IMR-90 (cell line): Measurements from ENCODE around the gene MRPL23. TPM values are rescaled to one million over a fixed set of nuclear protein-coding genes. Genes with fewer than 3 reads are reported as not detected.

Experiments
- ATAC-seq: fragments of 200-7000 bp; cut with Tn5 transposase; 2 replicates; pipeline ENCODE4 v1.9.1; 2020; ENCODE audit warnings: low read depth, mild to moderate bottlenecking, moderate library complexity
- BruUV-seq: library from RNA; stranded (reverse); fragments of 400-500 nt; replicated peaks from 2 replicates; lab custom pipeline; 2021; lab: Mats Ljungman, UMichigan
- CTCF ChIA-PET: fragments of 300-600 bp; formaldehyde crosslinking; extraction: SDS; loops from one replicate; lab custom pipeline; 2021; ENCODE audit warnings: antibody characterized with exemption; lab: Yijun Ruan, JAX
- POLR2A ChIA-PET: fragments of 300-600 bp; sonication (Branson Sonifier 250); formaldehyde crosslinking; loops from one replicate; lab custom pipeline; 2022; ENCODE audit warnings: antibody characterized with exemption; ENCODE audit not compliant: unreplicated experiment; lab: Charles Lee
- DNase-seq: peaks from one replicate; pipeline ENCODE4 v3.0.0; 2013
- H2AFZ ChIP-seq: replicated peaks from 2 replicates; pipeline ENCODE3; 2013; ENCODE audit warnings: low read length, mild to moderate bottlenecking; ENCODE audit not compliant: poor library complexity
- H2AK5ac ChIP-seq: 2 replicates; pipeline ENCODE4 v1.6.1; 2013; ENCODE audit warnings: low read depth, low read length, inconsistent platforms
- H2AK9ac ChIP-seq: replicated peaks from 2 replicates; pipeline ENCODE3; 2013; ENCODE audit warnings: mild to moderate bottlenecking, low read depth, low read length, moderate library complexity; ENCODE audit not compliant: poor library complexity
- H2BK120ac ChIP-seq: 2 replicates; pipeline ENCODE4 v1.6.1; 2013; ENCODE audit warnings: low read depth, low read length, inconsistent platforms
- H2BK15ac ChIP-seq: 3 replicates; pipeline ENCODE4 v1.6.1; 2013; ENCODE audit warnings: low read depth, low read length, inconsistent platforms
- H2BK20ac ChIP-seq: 2 replicates; pipeline ENCODE4 v1.6.1; 2013; ENCODE audit warnings: low read depth, mild to moderate bottlenecking, inconsistent platforms, low read length, moderate library complexity
- H2BK5ac ChIP-seq: 2 replicates; pipeline ENCODE4 v1.6.1; 2013; ENCODE audit warnings: mild to moderate bottlenecking, low read depth, low read length, inconsistent platforms; ENCODE audit not compliant: poor library complexity, severe bottlenecking
- H3K14ac ChIP-seq: replicated peaks from 2 replicates; pipeline ENCODE4 v1.6.1; 2013; ENCODE audit warnings: low read depth, low read length, inconsistent platforms
- H3K18ac ChIP-seq: 2 replicates; pipeline ENCODE4 v1.6.1; 2013; ENCODE audit warnings: low read depth, low read length, control low read depth
- H3K23ac ChIP-seq: 2 replicates; pipeline ENCODE4 v1.6.1; 2013; ENCODE audit warnings: low read depth, low read length, inconsistent platforms
- H3K27ac ChIP-seq: 2 replicates; pipeline ENCODE4 v1.5.1; 2013; ENCODE audit warnings: mild to moderate bottlenecking, control low read depth, low read length; ENCODE audit not compliant: insufficient read depth
- H3K27me3 ChIP-seq: 2 replicates; pipeline ENCODE4 v1.6.1; 2013; ENCODE audit warnings: low read length; ENCODE audit not compliant: control insufficient read depth, insufficient read depth
- H3K36me3 ChIP-seq: 2 replicates; pipeline ENCODE4 v1.6.1; 2013; ENCODE audit warnings: low read length, mixed read lengths; ENCODE audit not compliant: control insufficient read depth, insufficient read depth
- H3K4ac ChIP-seq: 2 replicates; pipeline ENCODE4 v1.6.1; 2013; ENCODE audit warnings: low read depth, low read length, inconsistent platforms
- H3K4me1 ChIP-seq: 2 replicates; pipeline ENCODE4 v1.6.1; 2013; ENCODE audit warnings: low read length, mixed read lengths; ENCODE audit not compliant: control insufficient read depth, insufficient read depth
- H3K4me2 ChIP-seq: 2 replicates; pipeline ENCODE4 v1.6.1; 2013; ENCODE audit warnings: low read depth, mild to moderate bottlenecking, control low read depth, low read length, moderate library complexity
- H3K4me3 ChIP-seq: 2 replicates; pipeline ENCODE4 v1.5.1; 2013; ENCODE audit warnings: low read depth, mild to moderate bottlenecking, control low read depth, low read length, moderate library complexity; ENCODE audit not compliant: insufficient read depth
- H3K56ac ChIP-seq: 2 replicates; pipeline ENCODE4 v1.6.1; 2013; ENCODE audit warnings: low read length, inconsistent platforms; ENCODE audit not compliant: insufficient read depth; ENCODE audit errors: extremely low read depth
- H3K79me1 ChIP-seq, 2 experiments: 2 replicates each; pipeline ENCODE4 v1.6.1; 2013; ENCODE audit warnings: low read length in 2 of 2, inconsistent platforms in 1 of 2, low read depth in 1 of 2
- H3K9ac ChIP-seq: 2 replicates; pipeline ENCODE4 v1.6.1; 2013; ENCODE audit warnings: low read depth, low read length, control low read depth
- H3K9me1 ChIP-seq: 2 replicates; pipeline ENCODE4 v1.6.1; 2013; ENCODE audit warnings: low read length, inconsistent platforms; ENCODE audit not compliant: insufficient read depth
- H3K9me3 ChIP-seq: 2 replicates; pipeline ENCODE4 v1.6.1; 2013; ENCODE audit warnings: low read length; ENCODE audit not compliant: control insufficient read depth, insufficient read depth
- H4K20me1 ChIP-seq: 2 replicates; pipeline ENCODE4 v1.6.1; 2013; ENCODE audit warnings: low read length, inconsistent platforms; ENCODE audit not compliant: insufficient read depth
- H4K5ac ChIP-seq: 2 replicates; pipeline ENCODE4 v1.6.1; 2013; ENCODE audit warnings: mild to moderate bottlenecking, low read depth, low read length, control low read depth
- H4K8ac ChIP-seq, 2 experiments: 2 replicates each; pipeline ENCODE4 v1.6.1; 2013; ENCODE audit warnings: low read depth in 2 of 2, low read length in 2 of 2, control low read depth in 1 of 2, inconsistent platforms in 1 of 2
- H4K91ac ChIP-seq: 2 replicates; pipeline ENCODE4 v1.6.1; 2013; ENCODE audit warnings: low read depth, low read length, inconsistent platforms; ENCODE audit not compliant: insufficient read depth
- BHLHE40 ChIP-seq: fragments of 150-350 bp; IDR thresholded peaks from 2 replicates; pipeline ENCODE4 v1.6.1; 2016; ENCODE audit warnings: mild to moderate bottlenecking, low read depth, low read length
- CEBPB ChIP-seq: IDR thresholded peaks from 2 replicates; pipeline ENCODE4 v1.6.1; 2012; ENCODE audit warnings: low read depth, low read length, improper control_type of control experiment
- CHD1 ChIP-seq: IDR thresholded peaks from 2 replicates; pipeline ENCODE4 v1.6.1; 2012; ENCODE audit warnings: low read depth, low read length, improper control_type of control experiment
- CTCF ChIP-seq: conservative IDR thresholded peaks from 2 replicates; pipeline ENCODE4 v1.5.1; 2012; ENCODE audit warnings: mild to moderate bottlenecking, low read depth, low read length, improper control_type of control experiment
- ELK1 ChIP-seq: fragments of 150-350 bp; IDR thresholded peaks from 2 replicates; pipeline ENCODE4 v1.6.1; 2016; ENCODE audit warnings: low read depth, mild to moderate bottlenecking, low read length, moderate library complexity, borderline replicate concordance
- FOS ChIP-seq: fragments of 150-350 bp; IDR thresholded peaks from 2 replicates; pipeline ENCODE4 v1.6.1; 2016; ENCODE audit warnings: low read depth, low read length
- MAFK ChIP-seq: IDR thresholded peaks from 2 replicates; pipeline ENCODE4 v1.6.1; 2012; ENCODE audit warnings: low read depth, low read length, improper control_type of control experiment
- MAZ ChIP-seq: IDR thresholded peaks from 2 replicates; pipeline ENCODE4 v1.6.1; 2012; ENCODE audit warnings: low read depth, mild to moderate bottlenecking, low read length, improper control_type of control experiment, moderate library complexity, borderline replicate concordance
- MXI1 ChIP-seq: IDR thresholded peaks from 2 replicates; pipeline ENCODE4 v1.6.1; 2012; ENCODE audit warnings: low read depth, mild to moderate bottlenecking, low read length, moderate library complexity, borderline replicate concordance
- NFE2L2 ChIP-seq: fragments of 150-350 bp; IDR thresholded peaks from 2 replicates; pipeline ENCODE4 v1.6.1; 2016; ENCODE audit warnings: low read depth, mild to moderate bottlenecking, low read length
- POLR2A ChIP-seq: IDR thresholded peaks from 2 replicates; pipeline ENCODE4 v1.6.1; 2012; ENCODE audit warnings: mild to moderate bottlenecking, low read depth, low read length
- RAD21 ChIP-seq: IDR thresholded peaks from 2 replicates; pipeline ENCODE4 v1.6.1; 2012; ENCODE audit warnings: low read length, improper control_type of control experiment
- RCOR1 ChIP-seq: IDR thresholded peaks from 2 replicates; pipeline ENCODE4 v1.6.1; 2012; ENCODE audit warnings: mild to moderate bottlenecking, low read length, improper control_type of control experiment; ENCODE audit not compliant: insufficient replicate concordance
- SMC3 ChIP-seq: fragments of 150-350 bp; IDR thresholded peaks from 2 replicates; pipeline ENCODE4 v1.6.1; 2016; ENCODE audit warnings: low read depth, mild to moderate bottlenecking, antibody characterized with exemption, low read length, moderate library complexity
- USF2 ChIP-seq: fragments of 150-350 bp; IDR thresholded peaks from 2 replicates; pipeline ENCODE4 v1.6.1; 2017; ENCODE audit warnings: mild to moderate bottlenecking, antibody characterized with exemption, low read length, low read depth
- WGBS, 2 experiments: methylation state at CpG; one replicate each; pipeline versions ENCODE4 v1.1.5 to v1.1.7; 2013; ENCODE audit warnings: missing lambda C conversion rate in 2 of 2; ENCODE audit not compliant: insufficient read length in 1 of 2; ENCODE audit errors: extremely low coverage in 2 of 2; 5-methylcytosine and 5-hydroxymethylcytosine counted together
- dilution Hi-C: fragments of 300-500 bp; cut with HindIII; formaldehyde crosslinking; loops from one replicate; pipeline ENCODE4 v1.14.3; 2018; ENCODE audit warnings: low sequenced_read_pairs; ENCODE audit not compliant: unreplicated experiment
- in situ Hi-C: fragments of 300-500 bp; cut with MboI; formaldehyde crosslinking; loops from 3 replicates; pipeline ENCODE4 v1.14.3; 2019; ENCODE audit warnings: low sequenced_read_pairs, inconsistent platforms, mixed read lengths
- intact Hi-C: fragments of 100-400 bp; cut with micrococcal nuclease; formaldehyde crosslinking; loops from 2 replicates; pipeline ENCODE4 v1.10.0; 2022
- polyA plus RNA-seq, 3 experiments: library from polyadenylated mRNA; depleted of rRNA; stranded (reverse); fragments of >200 nt; gene quantifications; 2 replicates each; pipeline ENCODE4 v1.2.3, GENCODE V29; 2012; ENCODE audit warnings: low replicate concordance in 1 of 3
- total RNA-seq: library from RNA; depleted of rRNA; stranded (reverse); fragments of >200 nt; gene quantifications from 2 replicates; pipeline ENCODE4 v1.2.3, GENCODE V29; 2012

Gene MRPL23
- total and polyA plus RNA-seq, 2 of the 4 experiments (the other 2 are of a cell fraction) = 68.4 to 114 TPM

- no TSS peak for BruUV-seq
- Histone ChIP-seq H3K36me3 (no peaks in the 10 kb centered on the region), H3K4me1 (no peaks in the 10 kb centered on the region), H2BK15ac (no peak overlapping the region), H2AFZ (peak overlapping the region; percentile 51), H3K4ac (no peak overlapping the region), H2BK120ac (no peak overlapping the region), H2BK5ac (no peak overlapping the region), H3K23ac (no peak overlapping the region), H3K4me3 (no peak overlapping the region), H3K9ac (no peak overlapping the region), H2BK20ac (no peak overlapping the region), H4K5ac (no peak overlapping the region), H2AK5ac (no peak overlapping the region), H4K20me1 (no peaks in the 10 kb centered on the region; the same call in 1 of the 2 replicates), H3K14ac (no peak overlapping the region), H3K18ac (no peak overlapping the region), H3K56ac (no peak overlapping the region), H3K27ac (no peak overlapping the region), H4K91ac (no peak overlapping the region), H3K4me2 (no peak overlapping the region), H2AK9ac (no peak overlapping the region), H3K79me1 (no peaks in the 10 kb centered on the region), H3K9me1 (no peaks in the 10 kb centered on the region), H3K9me3 (no peaks in the 10 kb centered on the region), H3K27me3 (peaks cover 13% of the 10 kb centered on the region), H4K8ac (no peak overlapping the region)
- ChIA-PET POLR2A (no interaction called here), CTCF (interaction anchor here (0.7 kb wide), 1 partner anchor 23 kb away, joined by 3 read pairs; no protein-coding TSS in a partner anchor)
- ATAC-seq (no peak), DNase-seq (no peak)
- dilution Hi-C loops = no loop called here
- intact Hi-C loops = no loop called here
- 45% methylated on average over 2 of the region's 25 CpGs; no CpG with 5 or more reads in 1 of the 2 experiments for WGBS, 2 experiments
- in situ Hi-C loops = no loop called here
- TF ChIP-seq POLR2A (no peak), CTCF (no peak), BHLHE40 (no peak), MAFK (no peak), MXI1 (no peak), CEBPB (no peak), RCOR1 (no peak), ELK1 (no peak), SMC3 (no peak), USF2 (no peak), RAD21 (no peak), MAZ (no peak), FOS (no peak), CHD1 (no peak), NFE2L2 (no peak)
These were observed 26.8 kb upstream of the MRPL23 start for GRCh38 chr11:1920128-1920908.
